SU-DHL-6 (cell line): ENCODE data around the gene BLCAP.
A peak's percentile ranks its signal among the peaks of the same experiment; 100 is the strongest.

Experiments used
- H2AFZ ChIP-seq: fragments of 200-600 bp; sonication (generic); 2 replicates; pipeline ENCODE4 v1.6.1; 2014; ENCODE audit warnings: low read depth, mild to moderate bottlenecking, moderate library complexity, mixed read lengths, antibody characterized with exemption, low read length; ENCODE audit not compliant: severe bottlenecking
- H3F3A ChIP-seq: fragments of 200-600 bp; shearing (Covaris generic); 2 replicates; pipeline ENCODE4 v1.6.0; 2016; ENCODE audit warnings: antibody characterized with exemption, mild to moderate bottlenecking; ENCODE audit not compliant: insufficient read depth
- H3K27ac ChIP-seq: fragments of 200-600 bp; sonication (generic); 2 replicates; pipeline ENCODE4 v1.5.1; 2016; ENCODE audit warnings: low read depth, mild to moderate bottlenecking, low read length, moderate library complexity, mixed read lengths
- H3K27me3 ChIP-seq: fragments of 200-600 bp; sonication (generic), shearing (Covaris generic); 2 replicates; pipeline ENCODE4 v1.6.0; 2014; ENCODE audit warnings: mild to moderate bottlenecking, low read length
- H3K36me3 ChIP-seq: fragments of 200-600 bp; sonication (generic); 2 replicates; pipeline ENCODE4 v1.6.1; 2014; ENCODE audit warnings: mild to moderate bottlenecking, low read length, mixed read lengths
- H3K4me2 ChIP-seq: fragments of 300-600, 200-600 bp; shearing (Covaris generic), sonication (generic); 2 replicates; pipeline ENCODE4 v1.6.0; 2014; ENCODE audit warnings: low read length, low read depth, mild to moderate bottlenecking; ENCODE audit not compliant: poor library complexity, severe bottlenecking
- H3K4me3 ChIP-seq: fragments of 200-600 bp; sonication (generic); 2 replicates; pipeline ENCODE4 v1.5.1; 2014; ENCODE audit warnings: antibody characterized with exemption, low read length, mild to moderate bottlenecking, mixed read lengths; ENCODE audit not compliant: insufficient read depth, poor library complexity, severe bottlenecking
- H3K79me2 ChIP-seq: fragments of 200-600 bp; sonication (generic); 2 replicates; pipeline ENCODE4 v1.6.1; 2014; ENCODE audit warnings: mild to moderate bottlenecking, low read length, moderate library complexity; ENCODE audit not compliant: insufficient read depth
- H3K9ac ChIP-seq: fragments of 200-600 bp; sonication (generic); 2 replicates; pipeline ENCODE4 v1.7.0; 2014; ENCODE audit warnings: mild to moderate bottlenecking, low read length
- H3K9me2 ChIP-seq: fragments of 200-600 bp; sonication (generic); replicated peaks from 2 replicates; pipeline ENCODE4 v1.6.1; 2014; ENCODE audit warnings: low read length; ENCODE audit not compliant: insufficient read depth
- H3K9me3 ChIP-seq: fragments of 200-600 bp; sonication (generic); 2 replicates; pipeline ENCODE4 v1.6.1; 2014; ENCODE audit warnings: low read length, mixed read lengths; ENCODE audit not compliant: insufficient read depth
- H4K20me1 ChIP-seq: fragments of 200-600 bp; sonication (generic); 2 replicates; pipeline ENCODE4 v1.6.1; 2014; ENCODE audit warnings: low read depth, mild to moderate bottlenecking, antibody characterized with exemption, low read length, moderate library complexity, mixed read lengths
- CTCF ChIP-seq: fragments of 200-600 bp; sonication (generic); IDR thresholded peaks from one replicate; pipeline ENCODE4 v1.5.1; 2017; ENCODE audit warnings: antibody characterized with exemption, mild to moderate bottlenecking, low read length, moderate library complexity; ENCODE audit not compliant: insufficient read depth, poor library complexity, severe bottlenecking
- EZH2phosphoT487 ChIP-seq: fragments of 200-600 bp; sonication (generic), shearing (Covaris generic); conservative IDR thresholded peaks from 2 replicates; pipeline ENCODE4 v1.6.1; 2018; ENCODE audit warnings: mild to moderate bottlenecking, antibody characterized with exemption, low read length, moderate library complexity, mixed read lengths

BLCAP gene

GRCh38 chr20:37526238-37526838 is 1.3 kb downstream of the BLCAP start:
- Histone ChIP-seq H4K20me1 (no peaks in the 10 kb centered on the region; the same call in 1 of the 2 replicates), H3K9me2 (no peaks in the 10 kb centered on the region), H3F3A (no peaks in the 10 kb centered on the region), H3K79me2 (peaks cover 30% of the 10 kb centered on the region), H2AFZ (no peak overlapping the region), H3K36me3 (no peaks in the 10 kb centered on the region), H3K4me2 (peak overlapping the region; percentile 77), H3K4me3 (peak overlapping the region; percentile 94), H3K27me3 (no peaks in the 10 kb centered on the region), H3K9ac (peak overlapping the region; percentile 86), H3K9me3 (no peaks in the 10 kb centered on the region), H3K27ac (no peak overlapping the region)
- TF ChIP-seq CTCF (no peak), EZH2phosphoT487 (no peak)

GRCh38 chr20:37525810-37526209 is 1.9 kb downstream of the BLCAP start:
- Histone ChIP-seq H3K4me3 (no peak overlapping the region), H3K9ac (no peak overlapping the region)
- no peak for TF ChIP-seq CTCF
- TF ChIP-seq EZH2phosphoT487 = no peak

GRCh38 chr20:37524859-37525708 is 2.6 kb downstream of the BLCAP start:
- Histone ChIP-seq H3K4me2 (no peak overlapping the region), H4K20me1 (no peaks in the 10 kb centered on the region; the same call in 1 of the 2 replicates), H3K27me3 (no peaks in the 10 kb centered on the region), H3K36me3 (no peaks in the 10 kb centered on the region), H2AFZ (no peak overlapping the region), H3K27ac (no peak overlapping the region), H3K9ac (no peak overlapping the region), H3F3A (no peaks in the 10 kb centered on the region), H3K79me2 (peaks cover 30% of the 10 kb centered on the region), H3K9me2 (no peaks in the 10 kb centered on the region), H3K9me3 (no peaks in the 10 kb centered on the region), H3K4me3 (no peak overlapping the region)
- TF ChIP-seq CTCF (no peak), EZH2phosphoT487 (no peak)

More at GRCh38 chr20:37525810-37526209, 1.9 kb downstream of the BLCAP start:
- H2AFZ ChIP-seq = no peak overlapping the region
- no peaks in the 10 kb centered on the region for H3K27me3 ChIP-seq
- H3F3A ChIP-seq = no peaks in the 10 kb centered on the region
- peaks cover 30% of the 10 kb centered on the region for H3K79me2 ChIP-seq
- no peaks in the 10 kb centered on the region; the same call in 1 of the 2 replicates for H4K20me1 ChIP-seq
- no peaks in the 10 kb centered on the region for H3K9me2 ChIP-seq
- no peaks in the 10 kb centered on the region for H3K36me3 ChIP-seq
- no peaks in the 10 kb centered on the region for H3K9me3 ChIP-seq
- H3K27ac ChIP-seq = no peak overlapping the region
- H3K4me2 ChIP-seq = peak overlapping the region; percentile 77
